ENCODE results near the gene RABGEF1.

GRCh38 chr7:66697449-66698438, 42.8 kb upstream of the RABGEF1 start:
- TF ChIP-seq CTCF (IDR thresholded peaks at IDR 0.05): no peak
- TF ChIP-seq POLR2A (IDR thresholded peaks at IDR 0.05): no peak

Data from testis (tissue), 2 donors.